ENCODE measurements around the gene GLB1L2.
"Not testable (repeated sequence)": the region's sequence is repeated elsewhere in the genome, so short reads cannot be mapped to it uniquely, and the experiment has no call there.

DNA sequence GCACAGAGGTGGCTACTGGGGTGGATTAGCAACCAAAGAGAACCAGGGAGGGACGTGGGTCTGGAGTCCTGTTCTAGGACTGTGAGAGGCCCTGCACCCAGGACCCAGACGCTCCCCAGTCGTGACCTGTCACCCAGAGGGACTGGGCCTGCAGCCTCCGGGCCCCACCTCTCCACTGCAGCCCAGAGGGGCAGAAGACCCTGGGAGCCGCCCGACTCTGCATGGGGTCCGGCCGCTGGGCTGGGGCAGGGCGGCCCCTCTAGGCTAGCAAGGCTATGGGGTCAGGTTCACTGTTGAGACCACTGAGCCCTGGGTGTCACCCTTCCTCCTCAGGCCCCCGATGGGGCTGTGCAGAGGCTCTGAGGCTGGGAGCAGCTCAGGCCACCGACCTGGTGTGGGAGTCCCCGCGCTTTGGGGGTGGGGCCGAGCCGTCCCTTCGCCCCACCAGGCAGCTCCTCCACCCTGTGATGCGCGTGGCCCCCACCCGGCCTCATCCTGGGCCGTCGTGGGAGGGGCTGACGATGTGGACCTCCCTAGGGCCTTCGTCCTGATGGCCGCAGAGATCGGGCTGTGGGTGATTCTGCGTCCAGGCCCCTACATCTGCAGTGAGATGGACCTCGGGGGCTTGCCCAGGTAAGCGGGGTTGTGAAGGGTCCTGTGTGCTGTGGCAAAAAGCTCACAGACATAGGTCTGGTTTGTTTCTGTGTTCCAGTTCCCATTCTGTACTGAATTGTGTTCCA lies 12.9 kb downstream of the GLB1L2 start:
- TF ChIP-seq, protein P1, sequence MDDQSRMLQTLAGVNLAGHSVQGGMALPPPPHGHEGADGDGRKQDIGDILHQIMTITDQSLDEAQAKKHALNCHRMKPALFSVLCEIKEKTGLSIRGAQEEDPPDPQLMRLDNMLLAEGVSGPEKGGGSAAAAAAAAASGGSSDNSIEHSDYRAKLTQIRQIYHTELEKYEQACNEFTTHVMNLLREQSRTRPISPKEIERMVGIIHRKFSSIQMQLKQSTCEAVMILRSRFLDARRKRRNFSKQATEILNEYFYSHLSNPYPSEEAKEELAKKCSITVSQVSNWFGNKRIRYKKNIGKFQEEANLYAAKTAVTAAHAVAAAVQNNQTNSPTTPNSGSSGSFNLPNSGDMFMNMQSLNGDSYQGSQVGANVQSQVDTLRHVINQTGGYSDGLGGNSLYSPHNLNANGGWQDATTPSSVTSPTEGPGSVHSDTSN (CRISPR knock-in tag; IDR thresholded peaks at IDR 0.05; ENCODE audit: borderline replicate concordance) = not testable (repeated sequence)
- TF ChIP-seq, protein P2, sequence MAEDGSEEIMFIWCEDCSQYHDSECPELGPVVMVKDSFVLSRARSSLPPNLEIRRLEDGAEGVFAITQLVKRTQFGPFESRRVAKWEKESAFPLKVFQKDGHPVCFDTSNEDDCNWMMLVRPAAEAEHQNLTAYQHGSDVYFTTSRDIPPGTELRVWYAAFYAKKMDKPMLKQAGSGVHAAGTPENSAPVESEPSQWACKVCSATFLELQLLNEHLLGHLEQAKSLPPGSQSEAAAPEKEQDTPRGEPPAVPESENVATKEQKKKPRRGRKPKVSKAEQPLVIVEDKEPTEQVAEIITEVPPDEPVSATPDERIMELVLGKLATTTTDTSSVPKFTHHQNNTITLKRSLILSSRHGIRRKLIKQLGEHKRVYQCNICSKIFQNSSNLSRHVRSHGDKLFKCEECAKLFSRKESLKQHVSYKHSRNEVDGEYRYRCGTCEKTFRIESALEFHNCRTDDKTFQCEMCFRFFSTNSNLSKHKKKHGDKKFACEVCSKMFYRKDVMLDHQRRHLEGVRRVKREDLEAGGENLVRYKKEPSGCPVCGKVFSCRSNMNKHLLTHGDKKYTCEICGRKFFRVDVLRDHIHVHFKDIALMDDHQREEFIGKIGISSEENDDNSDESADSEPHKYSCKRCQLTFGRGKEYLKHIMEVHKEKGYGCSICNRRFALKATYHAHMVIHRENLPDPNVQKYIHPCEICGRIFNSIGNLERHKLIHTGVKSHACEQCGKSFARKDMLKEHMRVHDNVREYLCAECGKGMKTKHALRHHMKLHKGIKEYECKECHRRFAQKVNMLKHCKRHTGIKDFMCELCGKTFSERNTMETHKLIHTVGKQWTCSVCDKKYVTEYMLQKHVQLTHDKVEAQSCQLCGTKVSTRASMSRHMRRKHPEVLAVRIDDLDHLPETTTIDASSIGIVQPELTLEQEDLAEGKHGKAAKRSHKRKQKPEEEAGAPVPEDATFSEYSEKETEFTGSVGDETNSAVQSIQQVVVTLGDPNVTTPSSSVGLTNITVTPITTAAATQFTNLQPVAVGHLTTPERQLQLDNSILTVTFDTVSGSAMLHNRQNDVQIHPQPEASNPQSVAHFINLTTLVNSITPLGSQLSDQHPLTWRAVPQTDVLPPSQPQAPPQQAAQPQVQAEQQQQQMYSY (CRISPR knock-in tag; IDR thresholded peaks at IDR 0.05) = not testable (repeated sequence)
- TF ChIP-seq, protein P3, sequence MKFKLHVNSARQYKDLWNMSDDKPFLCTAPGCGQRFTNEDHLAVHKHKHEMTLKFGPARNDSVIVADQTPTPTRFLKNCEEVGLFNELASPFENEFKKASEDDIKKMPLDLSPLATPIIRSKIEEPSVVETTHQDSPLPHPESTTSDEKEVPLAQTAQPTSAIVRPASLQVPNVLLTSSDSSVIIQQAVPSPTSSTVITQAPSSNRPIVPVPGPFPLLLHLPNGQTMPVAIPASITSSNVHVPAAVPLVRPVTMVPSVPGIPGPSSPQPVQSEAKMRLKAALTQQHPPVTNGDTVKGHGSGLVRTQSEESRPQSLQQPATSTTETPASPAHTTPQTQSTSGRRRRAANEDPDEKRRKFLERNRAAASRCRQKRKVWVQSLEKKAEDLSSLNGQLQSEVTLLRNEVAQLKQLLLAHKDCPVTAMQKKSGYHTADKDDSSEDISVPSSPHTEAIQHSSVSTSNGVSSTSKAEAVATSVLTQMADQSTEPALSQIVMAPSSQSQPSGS (CRISPR knock-in tag; IDR thresholded peaks at IDR 0.05) = not testable (repeated sequence)
- TF ChIP-seq, protein P4, sequence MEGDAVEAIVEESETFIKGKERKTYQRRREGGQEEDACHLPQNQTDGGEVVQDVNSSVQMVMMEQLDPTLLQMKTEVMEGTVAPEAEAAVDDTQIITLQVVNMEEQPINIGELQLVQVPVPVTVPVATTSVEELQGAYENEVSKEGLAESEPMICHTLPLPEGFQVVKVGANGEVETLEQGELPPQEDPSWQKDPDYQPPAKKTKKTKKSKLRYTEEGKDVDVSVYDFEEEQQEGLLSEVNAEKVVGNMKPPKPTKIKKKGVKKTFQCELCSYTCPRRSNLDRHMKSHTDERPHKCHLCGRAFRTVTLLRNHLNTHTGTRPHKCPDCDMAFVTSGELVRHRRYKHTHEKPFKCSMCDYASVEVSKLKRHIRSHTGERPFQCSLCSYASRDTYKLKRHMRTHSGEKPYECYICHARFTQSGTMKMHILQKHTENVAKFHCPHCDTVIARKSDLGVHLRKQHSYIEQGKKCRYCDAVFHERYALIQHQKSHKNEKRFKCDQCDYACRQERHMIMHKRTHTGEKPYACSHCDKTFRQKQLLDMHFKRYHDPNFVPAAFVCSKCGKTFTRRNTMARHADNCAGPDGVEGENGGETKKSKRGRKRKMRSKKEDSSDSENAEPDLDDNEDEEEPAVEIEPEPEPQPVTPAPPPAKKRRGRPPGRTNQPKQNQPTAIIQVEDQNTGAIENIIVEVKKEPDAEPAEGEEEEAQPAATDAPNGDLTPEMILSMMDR (CRISPR knock-in tag; IDR thresholded peaks at IDR 0.05) = not testable (repeated sequence)
- not testable (repeated sequence) for TF ChIP-seq BCL6 (CRISPR knock-in tag; IDR thresholded peaks at IDR 0.05)
